AG04450 (cell line): ENCODE measurements around the gene ZNFX1. TPM values are rescaled to one million over a fixed set of nuclear protein-coding genes. Genes with fewer than 3 reads are reported as not detected.

Source experiments
- CTCF ChIA-PET: fragments of 300-600, 350-600 bp; formaldehyde crosslinking; extraction: SDS; loops from one replicate; lab custom pipeline; 2022; ENCODE audit warnings: antibody characterized with exemption, inconsistent platforms; lab: Charles Lee
- POLR2A ChIA-PET: fragments of 350-600 bp; formaldehyde crosslinking; extraction: SDS; loops from one replicate; lab custom pipeline; 2021; ENCODE audit warnings: antibody characterized with exemption, inconsistent platforms; lab: Yijun Ruan, JAX
- DNase-seq: peaks from one replicate; pipeline ENCODE4 v3.0.0-alpha.2; 2011; ENCODE audit warnings: low read depth, low spot score
- H3K27ac ChIP-seq: one replicate; pipeline ENCODE4 v1.5.1; 2012; ENCODE audit warnings: low read depth, low read length, control low read depth
- H3K27me3 ChIP-seq: one replicate; pipeline ENCODE4 v1.6.0; 2012; ENCODE audit warnings: low read length; ENCODE audit not compliant: control insufficient read depth, insufficient read depth
- H3K4me3 ChIP-seq: 2 replicates; pipeline ENCODE4 v1.5.1; 2011; ENCODE audit warnings: mild to moderate bottlenecking, low read depth, low read length, control low read depth
- H3K9me3 ChIP-seq: 2 replicates; pipeline ENCODE4 v1.5.1; 2012; ENCODE audit warnings: low read length; ENCODE audit not compliant: control insufficient read depth, insufficient read depth
- CTCF ChIP-seq: IDR thresholded peaks from 2 replicates; pipeline ENCODE4 v1.5.1; 2011; ENCODE audit warnings: low read depth, low read length, control low read depth, inconsistent platforms
- polyA plus RNA-seq: library from polyadenylated mRNA; depleted of rRNA; stranded (reverse); fragments of >200 nt; gene quantifications from 2 replicates; pipeline ENCODE4 v1.2.3, GENCODE V29; 2011

ZNFX1 gene
- polyA plus RNA-seq, 1 experiment: 9.6 TPM

- no peak overlapping the region for H3K27ac ChIP-seq
- H3K9me3 ChIP-seq: no peaks in the 10 kb centered on the region
- ChIA-PET CTCF (interaction anchor here (1.2 kb wide), 1 partner anchor 13 kb away, joined by 3 read pairs; no protein-coding TSS in a partner anchor), POLR2A (no interaction called here)
- DNase-seq: no peak
- H3K4me3 ChIP-seq: no peak overlapping the region
- no peak for TF ChIP-seq CTCF
- no peaks in the 10 kb centered on the region for H3K27me3 ChIP-seq
Measured at GRCh38 chr20:49233226-49233625, 44.6 kb downstream of the ZNFX1 start.

- no peak for DNase-seq
- no peak overlapping the region for H3K27ac ChIP-seq
- no peaks in the 10 kb centered on the region for H3K9me3 ChIP-seq
- H3K4me3 ChIP-seq: no peak overlapping the region
- no peaks in the 10 kb centered on the region for H3K27me3 ChIP-seq
- POLR2A ChIA-PET: no interaction called here
- CTCF ChIA-PET: interaction anchor here (1.0 kb wide), 1 partner anchor 14 kb away, joined by 3 read pairs; no protein-coding TSS in a partner anchor
- TF ChIP-seq CTCF: no peak
Measured at GRCh38 chr20:49231471-49231870, 46.4 kb downstream of the ZNFX1 start.

GRCh38 chr20:49230561-49231133 is 47.2 kb downstream of the ZNFX1 start:
- H3K27me3 ChIP-seq: no peaks in the 10 kb centered on the region
- ChIA-PET POLR2A (interaction anchor here (0.7 kb wide), 1 partner anchor 120 kb away, joined by 7 read pairs; no protein-coding TSS in a partner anchor), CTCF (interaction anchor here (1.4 kb wide), 1 partner anchor 22 kb away, joined by 4 read pairs; no protein-coding TSS in a partner anchor)
- no peak overlapping the region for H3K4me3 ChIP-seq
- DNase-seq: no peak
- H3K27ac ChIP-seq: no peak overlapping the region
- no peaks in the 10 kb centered on the region for H3K9me3 ChIP-seq
- no peak for TF ChIP-seq CTCF

GRCh38 chr20:49230021-49230420 is 47.8 kb downstream of the ZNFX1 start:
- Histone ChIP-seq H3K9me3 (no peaks in the 10 kb centered on the region), H3K27ac (no peak overlapping the region), H3K4me3 (no peak overlapping the region), H3K27me3 (no peaks in the 10 kb centered on the region)
- DNase-seq: no peak
- TF ChIP-seq CTCF: no peak
- ChIA-PET CTCF (interaction anchor here (1.0 to 1.4 kb wide), 2 partner anchors 23 to 97 kb away, joined by 3 to 4 read pairs; no protein-coding TSS in a partner anchor), POLR2A (no interaction called here)

GRCh38 chr20:49229381-49229780 is 48.5 kb downstream of the ZNFX1 start:
- no peak for DNase-seq
- Histone ChIP-seq H3K27me3 (no peaks in the 10 kb centered on the region), H3K27ac (no peak overlapping the region), H3K9me3 (no peaks in the 10 kb centered on the region), H3K4me3 (no peak overlapping the region)
- POLR2A ChIA-PET: no interaction called here
- TF ChIP-seq CTCF: no peak
- CTCF ChIA-PET: interaction anchor here (1.0 kb wide), 1 partner anchor 97 kb away, joined by 3 read pairs; no protein-coding TSS in a partner anchor
